HG03159 (cell line): Measurements from ENCODE around the gene BBC3.
A peak's percentile ranks its signal among the peaks of the same experiment; 100 is the strongest.

ENCODE experiments used
- ATAC-seq: cut with Tn5 transposase; IDR thresholded peaks from one replicate; pipeline ENCODE4 v1.9.1; 2021; ENCODE audit warnings: mild to moderate bottlenecking, moderate library complexity; ENCODE audit not compliant: unreplicated experiment

The BBC3 gene

GRCh38 chr19:47200530-47200929 lies 30.5 kb downstream of the BBC3 start:
- no peak for ATAC-seq

- ATAC-seq = no peak
Measured at GRCh38 chr19:47197141-47197540, 33.9 kb downstream of the BBC3 start.

DNA sequence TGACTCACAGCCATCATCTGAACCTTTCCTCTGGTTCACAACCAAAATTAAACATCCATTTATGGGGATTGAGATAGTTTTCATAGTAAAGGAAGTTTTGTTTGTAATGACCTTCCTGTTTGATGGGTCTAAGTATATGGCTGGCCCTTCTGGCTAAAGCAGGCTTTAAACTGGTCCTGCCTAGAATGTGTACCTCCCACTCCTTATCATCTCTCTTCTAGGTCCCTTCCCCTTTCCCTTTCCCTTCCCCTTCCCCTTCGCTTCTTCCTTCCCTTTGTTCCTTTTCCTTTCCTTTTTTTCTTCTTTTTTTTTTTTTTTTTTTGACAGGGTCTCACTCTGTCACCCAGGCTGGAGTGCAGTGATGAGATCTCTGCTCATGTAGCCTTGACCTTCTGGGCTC lies 35.6 kb downstream of the BBC3 start:
- ATAC-seq = no peak

- ATAC-seq = no peak
Measured at GRCh38 chr19:47190167-47190727, 40.8 kb downstream of the BBC3 start.

DNA sequence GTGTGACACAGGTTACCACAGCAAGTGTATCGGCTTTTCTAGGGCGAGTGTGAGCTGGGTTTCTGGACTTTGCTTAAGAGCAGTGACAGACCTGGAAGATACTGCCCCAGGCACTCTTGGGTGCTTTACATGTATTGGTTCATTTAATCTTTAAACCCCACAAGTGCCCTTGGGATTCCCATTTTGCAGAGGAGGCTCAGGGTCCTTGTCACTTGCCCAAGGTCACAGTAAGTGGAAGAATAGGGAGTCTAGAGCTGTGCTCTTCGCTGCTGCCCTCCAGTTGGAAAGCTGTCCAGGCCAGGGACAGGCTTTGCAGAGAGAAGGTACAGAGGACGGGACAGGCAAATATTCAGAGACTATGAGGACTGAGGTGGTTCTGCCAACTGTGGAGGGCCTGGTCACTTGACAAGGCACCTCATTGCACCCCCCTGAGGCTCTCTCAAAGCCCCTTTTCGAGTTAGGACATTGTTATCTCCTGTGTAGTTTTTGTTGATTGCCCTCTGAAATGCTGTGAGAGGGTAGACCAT lies 42.4 kb downstream of the BBC3 start:
- no peak for ATAC-seq

DNA sequence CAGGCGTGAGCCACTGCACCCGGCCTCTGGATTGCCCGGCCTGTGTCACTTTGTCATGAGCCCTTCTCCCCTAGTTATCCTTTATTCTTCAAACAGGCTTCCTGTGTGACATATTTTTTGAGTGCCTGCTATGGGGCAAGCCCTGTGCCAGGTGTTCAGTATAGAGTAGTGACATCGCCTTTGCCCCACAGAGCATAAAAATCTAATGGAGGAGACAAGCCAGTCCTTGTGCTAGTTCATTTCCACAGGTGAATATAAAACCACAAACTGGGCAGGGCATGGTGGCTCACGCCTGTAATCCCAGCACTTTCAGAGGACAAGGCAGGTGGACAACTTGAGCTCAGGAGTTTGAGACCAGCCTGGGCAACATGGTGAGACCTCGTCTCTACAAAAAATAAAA lies 43.2 kb downstream of the BBC3 start:
- no peak for ATAC-seq

DNA sequence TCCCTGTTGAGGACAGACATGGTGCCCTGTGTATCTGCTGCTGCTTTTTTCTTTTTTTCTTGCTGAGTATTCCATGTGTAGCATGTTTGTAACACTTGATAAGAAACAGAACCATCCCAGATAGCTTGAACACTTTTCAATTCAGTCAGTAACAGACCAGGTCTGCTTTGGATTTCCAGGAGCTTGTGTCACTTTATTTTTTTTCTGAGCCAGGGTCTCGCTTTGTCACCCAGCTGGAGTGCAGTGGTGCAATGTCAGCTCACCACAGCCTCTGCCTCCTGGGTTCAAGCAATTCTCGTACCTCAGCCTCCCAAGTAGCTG lies 43.7 kb downstream of the BBC3 start:
- ATAC-seq = no peak

GRCh38 chr19:47186446-47187334 lies 44.3 kb downstream of the BBC3 start:
- ATAC-seq = peak; percentile 74

GRCh38 chr19:47183601-47184000 lies 47.4 kb downstream of the BBC3 start:
- ATAC-seq = no peak

DNA sequence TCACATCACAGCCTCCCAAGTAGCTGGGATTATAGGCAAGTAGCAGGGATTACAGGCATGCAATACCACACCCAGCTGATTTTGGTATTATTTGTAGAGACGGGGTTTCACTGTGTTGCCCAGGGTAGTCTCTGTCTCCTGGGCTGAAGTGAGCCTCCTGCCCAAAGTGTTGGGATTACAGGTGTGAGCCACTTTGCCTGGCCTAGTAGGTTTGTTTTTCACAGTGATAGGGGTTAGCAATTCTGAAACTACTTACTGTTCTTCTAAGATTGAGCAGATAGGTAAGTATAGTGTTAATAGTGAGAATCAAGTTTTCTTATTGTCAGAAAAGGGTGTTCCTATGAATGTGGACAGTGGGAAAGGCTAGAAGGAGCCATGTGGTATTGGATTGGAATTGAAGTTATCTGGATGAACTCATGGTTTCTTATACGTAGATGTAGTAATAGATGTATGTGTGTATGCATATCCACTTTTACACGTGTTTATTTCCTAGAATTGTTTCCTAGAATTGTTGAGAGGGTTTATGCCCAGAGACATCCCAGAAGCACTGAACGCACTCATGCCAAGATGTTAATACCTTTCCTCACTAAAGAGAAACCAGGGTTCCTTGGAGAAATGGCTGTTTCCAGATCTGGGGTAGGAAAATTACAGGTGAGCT lies 51.2 kb downstream of the BBC3 start:
- no peak for ATAC-seq

GRCh38 chr19:47176627-47177090 lies 54.3 kb downstream of the BBC3 start:
- no peak for ATAC-seq

GRCh38 chr19:47176071-47176626 lies 54.9 kb downstream of the BBC3 start:
- ATAC-seq = no peak

DNA sequence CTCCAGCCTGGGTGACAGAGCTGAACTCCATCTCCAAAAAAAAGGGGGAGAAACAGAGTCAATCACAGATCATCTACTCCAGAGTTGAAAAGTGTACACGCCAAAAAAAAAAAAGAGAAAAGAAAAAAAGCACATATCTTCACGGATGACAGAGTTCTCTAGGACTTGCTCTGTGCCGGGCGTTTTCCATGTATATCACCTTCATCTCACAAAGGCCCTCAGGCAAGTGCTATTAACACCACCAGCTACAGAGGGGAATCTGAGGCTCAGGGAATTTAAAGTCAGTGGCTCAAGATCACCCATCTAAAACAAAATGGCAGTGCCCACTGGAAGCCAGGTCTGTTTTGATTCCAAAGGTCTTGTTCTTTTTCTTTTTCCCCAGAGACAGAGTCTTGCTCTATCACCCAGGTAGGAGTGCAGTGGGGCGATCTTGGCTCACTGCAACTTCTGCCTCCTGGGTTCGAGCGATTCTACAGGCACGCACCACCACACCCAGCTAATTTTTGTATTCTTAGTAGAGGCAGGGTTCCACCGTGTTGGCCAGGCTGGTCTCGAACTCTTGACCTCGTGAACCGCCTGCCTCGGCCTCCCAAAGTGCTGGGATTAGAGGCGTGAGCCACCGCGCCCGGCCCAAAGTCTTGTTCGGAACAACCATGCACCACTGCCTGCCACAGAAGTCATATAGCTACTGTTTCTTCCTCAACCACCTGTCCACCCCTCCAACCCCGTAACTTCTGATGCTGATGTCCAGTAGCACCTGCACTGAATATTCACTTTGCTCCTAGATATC lies 58.1 kb downstream of the BBC3 start:
- no peak for ATAC-seq
